PFSK-1 (cell line): Measurements from ENCODE around the gene S100A5.

Experiments
- FOXP2 ChIP-seq: optimal IDR thresholded peaks from 2 replicates; pipeline ENCODE3; 2011; ENCODE audit warnings: borderline replicate concordance, control low read depth, inconsistent platforms; ENCODE audit not compliant: insufficient read depth; ENCODE audit errors: extremely low read length, extremely low read depth
- POLR2AphosphoS5 ChIP-seq: IDR thresholded peaks from 2 replicates; pipeline ENCODE4 v1.6.1; 2012; ENCODE audit warnings: low read depth, mild to moderate bottlenecking, control low read depth, low read length, moderate library complexity
- SIN3A ChIP-seq: IDR thresholded peaks from 2 replicates; pipeline ENCODE4 v1.6.1; 2012; ENCODE audit warnings: mild to moderate bottlenecking, low read length, moderate library complexity, borderline replicate concordance; ENCODE audit not compliant: insufficient read depth
- TAF1 ChIP-seq: IDR thresholded peaks from 2 replicates; pipeline ENCODE4 v1.6.1; 2012; ENCODE audit warnings: low read length, control low read depth, borderline replicate concordance; ENCODE audit not compliant: insufficient read depth
- TF ChIP-seq, protein P1 (sequence below), 2 experiments: IDR thresholded peaks; 2 replicates each; pipeline versions ENCODE4 v1.6.1 to v1.8.0; 2011 to 2012; ENCODE audit warnings: low read depth in 2 of 2, low read length in 2 of 2, control low read depth in 1 of 2, inconsistent platforms in 1 of 2, mild to moderate bottlenecking in 1 of 2, moderate library complexity in 1 of 2; ENCODE audit not compliant: insufficient read depth in 1 of 2

DNA sequence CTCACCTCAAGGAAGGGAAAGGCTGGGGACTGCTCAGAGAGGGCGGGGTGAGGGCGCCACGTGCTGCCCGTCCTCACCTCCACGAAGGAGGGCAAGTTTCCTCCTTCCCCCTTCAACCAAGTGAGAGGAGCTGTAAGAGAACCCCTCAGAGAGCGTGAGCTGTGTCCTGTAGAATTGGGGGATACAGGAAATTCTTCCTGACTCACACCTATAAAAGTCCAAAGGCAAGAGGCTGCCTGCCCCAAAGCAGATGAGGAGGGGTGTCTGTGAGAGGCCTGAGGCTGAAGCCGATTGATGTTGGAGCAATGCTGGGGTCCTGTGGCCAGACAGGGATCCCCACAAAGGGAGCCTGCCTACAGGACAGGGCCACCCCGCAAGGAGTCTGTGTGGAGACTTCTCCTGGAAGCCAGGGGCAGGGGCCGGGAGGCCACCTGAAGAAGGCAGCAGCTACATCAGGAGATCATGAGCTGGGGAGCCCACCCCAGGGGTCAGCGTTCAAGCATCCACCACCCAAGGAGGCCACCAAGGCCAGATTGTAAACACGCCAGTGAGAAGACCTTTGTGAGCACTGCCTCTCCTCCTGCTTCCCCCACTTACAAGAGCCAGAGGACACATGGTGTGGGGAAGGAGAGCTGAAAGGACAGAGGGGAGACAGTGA lies 32.7 kb downstream of the S100A5 start:
- TF ChIP-seq TAF1 (no peak), POLR2AphosphoS5 (no peak), SIN3A (no peak), FOXP2 (no peak)
- TF ChIP-seq, protein P1, sequence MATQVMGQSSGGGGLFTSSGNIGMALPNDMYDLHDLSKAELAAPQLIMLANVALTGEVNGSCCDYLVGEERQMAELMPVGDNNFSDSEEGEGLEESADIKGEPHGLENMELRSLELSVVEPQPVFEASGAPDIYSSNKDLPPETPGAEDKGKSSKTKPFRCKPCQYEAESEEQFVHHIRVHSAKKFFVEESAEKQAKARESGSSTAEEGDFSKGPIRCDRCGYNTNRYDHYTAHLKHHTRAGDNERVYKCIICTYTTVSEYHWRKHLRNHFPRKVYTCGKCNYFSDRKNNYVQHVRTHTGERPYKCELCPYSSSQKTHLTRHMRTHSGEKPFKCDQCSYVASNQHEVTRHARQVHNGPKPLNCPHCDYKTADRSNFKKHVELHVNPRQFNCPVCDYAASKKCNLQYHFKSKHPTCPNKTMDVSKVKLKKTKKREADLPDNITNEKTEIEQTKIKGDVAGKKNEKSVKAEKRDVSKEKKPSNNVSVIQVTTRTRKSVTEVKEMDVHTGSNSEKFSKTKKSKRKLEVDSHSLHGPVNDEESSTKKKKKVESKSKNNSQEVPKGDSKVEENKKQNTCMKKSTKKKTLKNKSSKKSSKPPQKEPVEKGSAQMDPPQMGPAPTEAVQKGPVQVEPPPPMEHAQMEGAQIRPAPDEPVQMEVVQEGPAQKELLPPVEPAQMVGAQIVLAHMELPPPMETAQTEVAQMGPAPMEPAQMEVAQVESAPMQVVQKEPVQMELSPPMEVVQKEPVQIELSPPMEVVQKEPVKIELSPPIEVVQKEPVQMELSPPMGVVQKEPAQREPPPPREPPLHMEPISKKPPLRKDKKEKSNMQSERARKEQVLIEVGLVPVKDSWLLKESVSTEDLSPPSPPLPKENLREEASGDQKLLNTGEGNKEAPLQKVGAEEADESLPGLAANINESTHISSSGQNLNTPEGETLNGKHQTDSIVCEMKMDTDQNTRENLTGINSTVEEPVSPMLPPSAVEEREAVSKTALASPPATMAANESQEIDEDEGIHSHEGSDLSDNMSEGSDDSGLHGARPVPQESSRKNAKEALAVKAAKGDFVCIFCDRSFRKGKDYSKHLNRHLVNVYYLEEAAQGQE (IDR thresholded peaks at IDR 0.05; ENCODE audit: insufficient read depth in 1 of 2, low read depth in 2 of 2, low read length in 2 of 2), result no peak
